Raji (cell line): ENCODE measurements around the gene PPFIA4.

Source experiments
- POLR2A ChIP-seq: IDR thresholded peaks from 2 replicates; pipeline ENCODE4 v1.6.1; 2011; ENCODE audit warnings: low read depth, low read length, control low read depth; ENCODE audit not compliant: insufficient read depth

PPFIA4 gene

DNA sequence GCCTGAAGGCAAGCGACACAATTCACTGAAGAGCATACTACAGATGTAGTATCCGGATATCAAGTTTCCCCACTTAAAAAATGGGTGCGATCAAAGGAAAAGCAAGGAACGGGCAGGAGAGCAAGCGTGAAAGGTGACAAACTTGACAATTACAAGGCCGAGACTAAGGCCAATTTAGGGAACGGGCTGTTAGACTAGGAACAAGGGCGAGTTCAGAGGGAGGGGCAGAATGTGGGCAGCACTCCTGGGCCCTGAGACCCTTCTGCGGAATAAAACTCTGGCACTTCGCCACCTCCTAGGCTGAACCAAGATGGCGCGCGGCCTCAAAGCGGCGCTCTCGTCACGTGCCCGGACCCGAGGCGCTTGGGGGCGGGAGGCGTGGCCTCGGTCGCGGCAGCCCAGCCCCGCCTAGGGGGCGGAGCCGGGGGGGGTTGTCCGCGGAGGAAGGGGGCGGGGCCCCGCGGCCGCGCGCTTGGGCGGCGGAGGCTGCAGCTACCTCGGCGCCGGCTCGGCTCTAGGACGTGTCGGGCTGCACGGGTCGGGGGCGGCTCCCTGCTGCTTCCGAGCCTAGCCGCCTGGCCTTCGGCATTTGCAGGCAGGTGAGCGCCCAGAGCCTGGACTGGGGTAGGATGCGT, at the start of gene PPFIA4:
Gene PPFIA4, plus strand, starts transcription at position 461 of the 635 bp plus-strand sequence. CDS start 12,518 bp downstream, outside the sequence.
- TF ChIP-seq POLR2A: no peak

GRCh38 chr1:202976633-202977032, 49.7 kb upstream of the PPFIA4 start:
- no peak for TF ChIP-seq POLR2A

- TF ChIP-seq POLR2A: no peak
Observed at GRCh38 chr1:202979459-202979858, 46.8 kb upstream of the PPFIA4 start.

DNA sequence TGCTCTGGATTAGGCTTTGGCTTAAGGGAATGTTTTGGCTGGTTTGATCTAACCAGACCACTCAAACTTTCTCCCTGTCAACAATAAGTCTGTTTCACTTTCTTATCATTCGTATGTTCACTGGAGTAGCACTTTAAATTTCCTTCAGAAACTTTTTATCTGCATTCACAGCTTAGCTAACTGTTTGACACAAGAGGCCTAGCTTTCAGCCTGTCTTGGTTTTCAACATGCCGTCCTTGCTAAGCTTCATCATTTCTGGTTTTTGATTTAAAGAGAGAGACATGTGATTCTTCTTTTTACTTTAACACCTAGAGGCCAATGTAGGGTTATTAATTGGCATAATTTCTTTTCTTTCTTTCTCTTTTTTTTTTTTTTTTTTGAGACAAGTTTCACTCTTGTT, 44.4 kb upstream of the PPFIA4 start:
- no peak for TF ChIP-seq POLR2A

GRCh38 chr1:202982715-202983430, 43.4 kb upstream of the PPFIA4 start:
- no peak for TF ChIP-seq POLR2A

DNA sequence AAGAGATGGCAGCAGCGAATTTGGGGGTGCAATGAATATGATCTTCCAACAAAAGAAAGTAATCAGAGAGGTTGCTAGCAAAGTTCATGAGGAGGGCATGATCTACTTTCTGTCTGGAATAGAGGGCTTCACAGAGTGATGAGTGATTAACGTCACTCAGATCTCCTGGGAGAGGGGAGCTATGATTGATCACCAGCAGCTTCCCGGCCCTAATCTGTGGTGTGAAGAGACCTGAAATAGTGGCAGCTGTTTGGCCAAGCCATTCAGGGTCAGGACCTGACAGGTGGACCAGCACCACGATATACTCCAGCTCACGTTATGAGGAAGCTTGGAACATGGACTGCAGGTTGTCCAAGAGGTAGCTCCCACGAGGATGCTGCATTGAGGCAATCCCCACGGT, 39.0 kb upstream of the PPFIA4 start:
- no peak for TF ChIP-seq POLR2A

DNA sequence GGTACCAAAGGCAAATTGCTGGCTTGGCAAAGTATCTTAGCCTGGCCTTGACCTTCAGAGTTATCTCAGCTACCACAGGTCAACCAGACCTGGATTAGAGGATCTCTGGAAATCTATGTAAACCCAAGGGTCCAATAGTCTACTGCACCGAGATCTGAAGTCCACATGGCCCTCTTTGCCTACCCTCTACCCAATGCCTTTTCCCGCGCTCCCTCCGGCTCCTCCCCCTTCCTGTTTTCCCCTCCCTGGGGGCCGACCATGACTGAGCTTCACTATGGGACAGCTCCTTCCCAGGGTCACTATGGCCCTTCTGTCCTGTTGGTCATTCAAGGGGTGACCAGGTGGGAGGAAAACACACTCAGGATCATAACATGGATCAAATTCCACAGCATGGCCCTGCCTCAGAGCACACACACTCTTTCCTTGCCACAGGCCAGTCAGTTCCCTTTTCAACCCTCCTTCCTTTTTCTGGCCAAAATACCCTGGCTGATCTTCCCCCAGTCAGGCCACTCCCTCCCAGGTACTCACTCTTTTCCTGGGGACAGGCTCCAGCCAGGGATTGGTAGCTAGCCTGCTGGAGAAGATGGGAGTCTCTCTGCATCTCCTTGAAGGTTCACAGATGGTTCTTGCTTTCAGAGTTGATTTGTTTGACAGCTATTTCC, 38.2 kb upstream of the PPFIA4 start:
- no peak for TF ChIP-seq POLR2A

GRCh38 chr1:202989879-202990278, 36.4 kb upstream of the PPFIA4 start:
- TF ChIP-seq POLR2A: no peak

- no peak for TF ChIP-seq POLR2A
Observed at GRCh38 chr1:202991112-202991511, 35.2 kb upstream of the PPFIA4 start.

GRCh38 chr1:202994756-202995155, 31.5 kb upstream of the PPFIA4 start:
- TF ChIP-seq POLR2A: no peak

GRCh38 chr1:202998836-202999750, 27.2 kb upstream of the PPFIA4 start:
- TF ChIP-seq POLR2A: no peak

DNA sequence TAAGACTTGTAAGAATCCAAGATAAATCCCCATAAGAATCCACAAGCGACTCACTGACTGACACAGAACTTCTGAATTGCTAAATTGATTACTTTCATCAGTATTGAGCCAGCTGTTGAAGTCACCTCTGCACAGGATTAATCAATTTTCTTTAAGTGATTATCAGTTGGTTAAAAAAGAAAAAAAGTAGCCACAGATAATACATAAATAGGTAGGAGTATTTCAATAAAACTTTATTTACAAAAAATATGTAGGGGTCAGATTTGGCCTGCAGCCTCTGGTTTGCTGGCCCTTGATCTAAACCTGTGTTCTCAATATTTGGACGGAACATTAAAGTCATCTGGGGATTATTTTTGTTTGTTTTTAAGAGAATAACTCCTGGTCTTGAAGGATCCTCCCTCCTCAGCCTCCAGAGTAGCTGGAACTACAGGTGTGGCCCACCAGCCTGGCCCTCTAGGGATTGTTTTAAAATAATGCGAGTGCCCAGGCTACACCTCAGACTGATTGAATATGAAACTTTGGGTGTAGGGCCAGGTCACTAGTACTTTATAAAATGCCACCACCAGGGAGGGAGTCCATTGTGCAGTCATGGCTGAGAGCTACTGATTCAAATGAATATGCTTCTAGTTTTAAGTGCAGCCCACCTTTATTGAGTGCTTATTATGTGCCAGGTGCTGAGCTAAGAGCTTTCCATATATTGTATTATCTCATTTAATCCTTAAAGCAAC, 25.9 kb upstream of the PPFIA4 start:
- no peak for TF ChIP-seq POLR2A

GRCh38 chr1:203001986-203002385, 24.3 kb upstream of the PPFIA4 start:
- no peak for TF ChIP-seq POLR2A

- no peak for TF ChIP-seq POLR2A
Observed at GRCh38 chr1:203002951-203003350, 23.3 kb upstream of the PPFIA4 start.
